Measurements from ENCODE around the gene PATJ.
"Not testable (repeated sequence)": the region's sequence is repeated elsewhere in the genome, so short reads cannot be mapped to it uniquely, and the experiment has no call there.

DNA sequence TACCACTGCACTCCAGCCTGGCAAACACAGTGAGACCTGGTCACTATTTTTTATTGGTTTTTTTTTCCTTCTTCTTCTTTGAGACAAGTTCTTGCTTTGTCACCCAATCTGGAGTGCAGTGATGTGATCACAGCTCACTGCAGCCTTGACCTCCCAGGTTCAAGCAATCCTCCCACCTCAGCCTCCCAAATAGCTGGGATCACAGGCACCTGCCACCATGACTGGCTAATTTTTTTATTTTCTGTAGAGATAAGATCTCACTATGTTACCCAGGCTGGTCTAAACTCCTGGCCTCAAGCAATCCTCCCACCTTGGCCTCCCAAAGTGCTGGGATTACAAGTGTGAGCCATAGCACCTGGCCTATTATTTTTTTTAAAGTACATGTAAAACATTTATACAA lies 148.2 kb downstream of the PATJ start:
- TF ChIP-seq POLR2A, POLR2AphosphoS5, TAF1, SPI1 (IDR thresholded peaks at IDR 0.05; ENCODE audit: low read depth, low read length): not testable (repeated sequence)
